GM12878 (cell line): ENCODE measurements around the gene FKBP4. TPM values are rescaled to one million over a fixed set of nuclear protein-coding genes. Genes with fewer than 3 reads are reported as not detected.

ENCODE experiments used
- ATAC-seq: fragments of 200-7000 bp; cut with Tn5 transposase; 3 replicates; pipeline ENCODE4 v1.9.1; 2020; ENCODE audit warnings: mild to moderate bottlenecking, moderate library complexity
- BruUV-seq: library from RNA; stranded (reverse); fragments of 400-500 nt; replicated peaks from 2 replicates; lab custom pipeline; 2021; lab: Mats Ljungman, UMichigan
- CTCF ChIA-PET: fragments of 300-600 bp; sonication (Branson Sonifier 250); formaldehyde crosslinking; extraction: SDS; loops from one replicate; lab custom pipeline; 2021; ENCODE audit warnings: inconsistent platforms; lab: Yijun Ruan, JAX
- POLR2A ChIA-PET: fragments of 350-600 bp; formaldehyde crosslinking; extraction: SDS; loops from one replicate; lab custom pipeline; 2021; ENCODE audit warnings: inconsistent platforms; lab: Charles Lee
- RAD21 ChIA-PET: fragments of 300-600 bp; sonication (Branson Sonifier 250); formaldehyde crosslinking; loops from one replicate; lab custom pipeline; 2023; ENCODE audit warnings: antibody characterized with exemption; ENCODE audit not compliant: unreplicated experiment; lab: Charles Lee
- SMC1A ChIA-PET: fragments of 300-600 bp; sonication (Branson Sonifier 250); formaldehyde crosslinking; loops from one replicate; lab custom pipeline; 2023; ENCODE audit not compliant: unreplicated experiment, uncharacterized antibody; lab: Charles Lee
- DNase-seq: peaks from one replicate; pipeline ENCODE4 v3.0.0-alpha.2; 2011; ENCODE audit warnings: low read depth, low spot score
- FAIRE-seq: peaks from 3 replicates; lab custom pipeline; 2011; peaks lifted over from hg19 to GRCh38; lab: Jason Lieb, UNC
- H2AFZ ChIP-seq: 2 replicates; pipeline ENCODE4 v1.6.0; 2011; ENCODE audit warnings: low read depth, low read length, control low read depth; ENCODE audit not compliant: control insufficient read depth
- H3K27ac ChIP-seq: 2 replicates; pipeline ENCODE4 v1.5.1; 2011; ENCODE audit warnings: control low read depth; ENCODE audit not compliant: control insufficient read depth, insufficient read depth
- H3K27me3 ChIP-seq, 2 experiments: replicated peaks in 1 of 2; 2 replicates each; pipeline versions ENCODE4 v1.6.0 to v1.6.1; 2011; ENCODE audit warnings: low read length in 1 of 2; ENCODE audit not compliant: control insufficient read depth in 2 of 2, insufficient read depth in 2 of 2
- H3K36me3 ChIP-seq, 2 experiments: 2 replicates each; pipeline ENCODE4 v1.5.1; 2011; ENCODE audit warnings: low read length in 1 of 2; ENCODE audit not compliant: control insufficient read depth in 2 of 2, insufficient read depth in 2 of 2
- H3K4me1 ChIP-seq: 2 replicates; pipeline ENCODE4 v1.6.1; 2011; ENCODE audit warnings: mild to moderate bottlenecking, low read length, moderate library complexity, mixed read lengths; ENCODE audit not compliant: control insufficient read depth, insufficient read depth
- H3K4me2 ChIP-seq: 2 replicates; pipeline ENCODE4 v1.6.0; 2011; ENCODE audit warnings: control low read depth; ENCODE audit not compliant: control insufficient read depth, insufficient read depth
- H3K4me3 ChIP-seq: fragments of 200-600 bp; sonication (generic); 2 replicates; pipeline ENCODE4 v1.5.1; 2016
- H3K79me2 ChIP-seq: 2 replicates; pipeline ENCODE4 v1.6.0; 2011; ENCODE audit warnings: low read length; ENCODE audit not compliant: control insufficient read depth, insufficient read depth
- H3K9ac ChIP-seq: 2 replicates; pipeline ENCODE4 v1.8.0; 2011; ENCODE audit warnings: low read length, control low read depth, mixed read lengths; ENCODE audit not compliant: control insufficient read depth, insufficient read depth
- H3K9me3 ChIP-seq: replicated peaks from 3 replicates; pipeline ENCODE4 v1.5.1; 2011; ENCODE audit warnings: mild to moderate bottlenecking, low read length; ENCODE audit not compliant: control insufficient read depth, insufficient read depth
- H4K20me1 ChIP-seq: 2 replicates; pipeline ENCODE4 v1.6.0; 2011; ENCODE audit not compliant: control insufficient read depth, insufficient read depth
- BCLAF1 ChIP-seq: fragments of 450-650 bp; IDR thresholded peaks from 2 replicates; pipeline ENCODE4 v1.6.1; 2017; ENCODE audit warnings: antibody characterized with exemption, mild to moderate bottlenecking, moderate library complexity
- CHD2 ChIP-seq: IDR thresholded peaks from 2 replicates; pipeline ENCODE4 v1.6.1; 2011; ENCODE audit warnings: low read depth, low read length, improper control_type of control experiment, borderline replicate concordance
- EP300 ChIP-seq, 2 experiments: fragments of 150-350 bp in 1 of 2; IDR thresholded peaks; 2 replicates each; pipeline ENCODE4 v1.6.1; 2011 to 2012; ENCODE audit warnings: low read depth in 2 of 2, low read length in 2 of 2, borderline replicate concordance in 1 of 2, improper control_type of control experiment in 1 of 2, inconsistent platforms in 1 of 2; ENCODE audit not compliant: control insufficient read depth in 1 of 2
- EZH2 ChIP-seq: IDR thresholded peaks from 2 replicates; pipeline ENCODE4 v1.6.1; 2012; ENCODE audit warnings: low read depth, mild to moderate bottlenecking, control low read depth, inconsistent platforms, low read length, borderline replicate concordance; ENCODE audit not compliant: control insufficient read depth
- FOS ChIP-seq: IDR thresholded peaks from 3 replicates; pipeline ENCODE4 v1.6.1; 2011; ENCODE audit warnings: borderline replicate concordance; ENCODE audit not compliant: insufficient read length; ENCODE audit errors: extremely low read depth
- HCFC1 ChIP-seq: fragments of 150-350 bp; IDR thresholded peaks from 2 replicates; pipeline ENCODE4 v1.6.1; 2014; ENCODE audit warnings: low read length
- TARDBP ChIP-seq: IDR thresholded peaks from 2 replicates; pipeline ENCODE4 v1.6.1; 2016; ENCODE audit warnings: borderline replicate concordance
- TCF7 ChIP-seq: IDR thresholded peaks from 2 replicates; pipeline ENCODE4 v1.6.1; 2014; ENCODE audit warnings: antibody characterized with exemption, borderline replicate concordance
- ZBED1 ChIP-seq: IDR thresholded peaks from 2 replicates; pipeline ENCODE4 v1.6.1; 2016; ENCODE audit warnings: borderline replicate concordance
- ZNF274 ChIP-seq: IDR thresholded peaks from one replicate; pipeline ENCODE4 v1.8.0; 2011; ENCODE audit not compliant: insufficient read length, insufficient read depth
- WGBS: methylation state at CpG from one replicate; pipeline ENCODE4 v1.1.6; 2016; ENCODE audit warnings: low lambda C conversion rate; ENCODE audit not compliant: insufficient replicate concordance, insufficient coverage; ENCODE audit errors: missing lambda C conversion rate; 5-methylcytosine and 5-hydroxymethylcytosine counted together
- in situ Hi-C: fragments of 300-500 bp; cut with MboI; formaldehyde crosslinking; loops from 9 replicates; pipeline ENCODE4 v1.14.3; 2018; ENCODE audit warnings: mixed read lengths
- intact Hi-C: fragments of 100-400 bp; cut with micrococcal nuclease; formaldehyde crosslinking; loops from one replicate; pipeline ENCODE4 v1.14.2; 2022; ENCODE audit not compliant: unreplicated experiment
- polyA plus RNA-seq, 11 experiments: library from polyadenylated mRNA; depleted of rRNA in 4 of 11; unstranded in 6 of 11; stranded (reverse) in 5 of 11; fragments of >200 nt; fragmentation: Nextera tagmentation in 4 of 11; fragmentation: Illumina TruSeq in 1 of 11; extraction: Ambion mirVana in 4 of 11; extraction: Trizol in 1 of 11; gene quantifications; 1 replicate in 1 of 11; 2 replicates in 10 of 11; pipeline versions ENCODE4 v1.2.1 to v1.2.3, GENCODE V29; 2011 to 2016; ENCODE audit warnings: inconsistent platforms in 2 of 11, missing spikeins in 2 of 11, low read depth in 1 of 11
- total RNA-seq, 4 experiments: library from RNA; depleted of rRNA in 3 of 4; stranded (reverse); fragments of >200 nt in 3 of 4; fragmentation: Illumina TruSeq in 1 of 4; extraction: Trizol in 1 of 4; gene quantifications; 2 replicates each; pipeline versions ENCODE4 v1.2.1 to v1.2.3, GENCODE V29; 2013 to 2021
- TF ChIP-seq, protein P1 (sequence below): IDR thresholded peaks from 2 replicates; pipeline ENCODE4 v1.6.1; 2011; ENCODE audit warnings: mild to moderate bottlenecking, low read depth, low read length, moderate library complexity; ENCODE audit not compliant: insufficient replicate concordance

Gene FKBP4
- total and polyA plus RNA-seq, 10 of the 15 experiments (the other 5 are each of a cell fraction or from before 2014, with no cell fraction given) = 8.9 to 90.0 (median 45.4) TPM

GRCh38 chr12:2749580-2749979, 45.2 kb upstream of the FKBP4 start:
- in situ Hi-C loops = no loop called here
- Histone ChIP-seq H3K27me3 (no peaks in the 10 kb centered on the region; a peak in 1 of 4 replicates), H3K27ac (no peak overlapping the region), H3K36me3 (no peaks in the 10 kb centered on the region), H3K4me3 (no peak overlapping the region), H3K79me2 (no peaks in the 10 kb centered on the region), H2AFZ (no peak overlapping the region), H3K4me1 (no peaks in the 10 kb centered on the region), H3K9ac (no peak overlapping the region), H3K4me2 (no peak overlapping the region), H4K20me1 (no peaks in the 10 kb centered on the region; the same call in 1 of the 2 replicates), H3K9me3 (no peaks in the 10 kb centered on the region; the same call in 2 of the 3 replicates)
- CTCF ChIA-PET = no interaction called here
- SMC1A ChIA-PET = no interaction called here
- POLR2A ChIA-PET = no interaction called here
- RAD21 ChIA-PET = no interaction called here
- 67% methylated on average over 11 of the region's 11 CpGs for WGBS
- no TSS peak for BruUV-seq
- ATAC-seq (no peak), FAIRE-seq (no peak), DNase-seq (no peak)
- intact Hi-C loops = no loop called here
- TF ChIP-seq ZNF274 (no peak), EP300 (IDR thresholded peaks at IDR 0.05; ENCODE audit: borderline replicate concordance in 1 of 2, control insufficient read depth in 1 of 2, low read depth in 2 of 2, low read length in 2 of 2) (no peak), TCF7 (no peak), BCLAF1 (no peak), CHD2 (no peak), TARDBP (no peak), ZBED1 (no peak), EZH2 (no peak), HCFC1 (no peak), FOS (no peak)
- TF ChIP-seq, protein P1, sequence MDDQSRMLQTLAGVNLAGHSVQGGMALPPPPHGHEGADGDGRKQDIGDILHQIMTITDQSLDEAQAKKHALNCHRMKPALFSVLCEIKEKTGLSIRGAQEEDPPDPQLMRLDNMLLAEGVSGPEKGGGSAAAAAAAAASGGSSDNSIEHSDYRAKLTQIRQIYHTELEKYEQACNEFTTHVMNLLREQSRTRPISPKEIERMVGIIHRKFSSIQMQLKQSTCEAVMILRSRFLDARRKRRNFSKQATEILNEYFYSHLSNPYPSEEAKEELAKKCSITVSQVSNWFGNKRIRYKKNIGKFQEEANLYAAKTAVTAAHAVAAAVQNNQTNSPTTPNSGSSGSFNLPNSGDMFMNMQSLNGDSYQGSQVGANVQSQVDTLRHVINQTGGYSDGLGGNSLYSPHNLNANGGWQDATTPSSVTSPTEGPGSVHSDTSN = no peak
